Endodermal cell (in vitro differentiated cells): ENCODE data around the gene PIAS1. TPM values are rescaled to one million over a fixed set of nuclear protein-coding genes. Genes with fewer than 3 reads are reported as not detected.

Source experiments
- DNase-seq: peaks from one replicate; pipeline ENCODE4 v3.0.0-alpha.2; 2017
- H3K27ac ChIP-seq: 2 replicates; pipeline ENCODE4 v1.5.1; 2013; ENCODE audit warnings: mild to moderate bottlenecking, low read depth, low read length, moderate library complexity
- H3K27me3 ChIP-seq: 2 replicates; pipeline ENCODE4 v1.6.1; 2013; ENCODE audit warnings: mild to moderate bottlenecking, low read length, moderate library complexity; ENCODE audit not compliant: insufficient read depth, control insufficient read depth, poor library complexity, severe bottlenecking
- H3K36me3 ChIP-seq: 2 replicates; pipeline ENCODE4 v1.7.0; 2013; ENCODE audit warnings: mild to moderate bottlenecking, low read length, moderate library complexity; ENCODE audit not compliant: control insufficient read depth, insufficient read depth
- H3K4me1 ChIP-seq: one replicate; pipeline ENCODE4 v1.7.0; 2013; ENCODE audit warnings: low read length; ENCODE audit not compliant: control insufficient read depth, insufficient read depth
- H3K4me3 ChIP-seq: 2 replicates; pipeline ENCODE4 v1.5.1; 2013; ENCODE audit warnings: mild to moderate bottlenecking, low read length, moderate library complexity
- H3K9ac ChIP-seq: 2 replicates; pipeline ENCODE4 v1.6.1; 2013; ENCODE audit warnings: mild to moderate bottlenecking, low read length, moderate library complexity; ENCODE audit not compliant: poor library complexity, severe bottlenecking; ENCODE audit errors: extremely low read depth
- H3K9me3 ChIP-seq: 2 replicates; pipeline ENCODE4 v1.6.1; 2013; ENCODE audit warnings: mild to moderate bottlenecking, low read length, moderate library complexity; ENCODE audit not compliant: control insufficient read depth
- H3K27ac Mint-ChIP-seq: 2 replicates; pipeline ENCODE4 v1.8.0; 2020; ENCODE audit warnings: mixed read lengths
- H3K27me3 Mint-ChIP-seq: 2 replicates; pipeline ENCODE4 v1.8.0; 2021; ENCODE audit warnings: mild to moderate bottlenecking, mixed read lengths; ENCODE audit not compliant: insufficient read depth
- H3K36me3 Mint-ChIP-seq: 2 replicates; pipeline ENCODE4 v1.8.0; 2020; ENCODE audit warnings: low read depth, mixed read lengths
- H3K4me1 Mint-ChIP-seq: 2 replicates; pipeline ENCODE4 v1.8.0; 2020; ENCODE audit warnings: mixed read lengths
- H3K4me3 Mint-ChIP-seq: 2 replicates; pipeline ENCODE4 v1.8.0; 2020; ENCODE audit warnings: mild to moderate bottlenecking, moderate library complexity, mixed read lengths
- H3K9me3 Mint-ChIP-seq: 2 replicates; pipeline ENCODE4 v1.8.0; 2020; ENCODE audit warnings: mild to moderate bottlenecking, mixed read lengths
- CTCF ChIP-seq: fragments of 200-600 bp; sonication (generic); conservative IDR thresholded peaks from 2 replicates; pipeline ENCODE4 v1.5.0; 2021; ENCODE audit warnings: antibody characterized with exemption, mild to moderate bottlenecking
- WGBS, 2 experiments: methylation state at CpG; one replicate each; pipeline versions ENCODE4 v1.1.5 to v1.1.7; 2013; ENCODE audit warnings: missing lambda C conversion rate in 2 of 2, mixed read lengths in 1 of 2; ENCODE audit not compliant: insufficient coverage in 1 of 2, insufficient read length in 1 of 2; 5-methylcytosine and 5-hydroxymethylcytosine counted together
- total RNA-seq, 2 donors: library from RNA; stranded (reverse); fragmentation: NEBNext Ultra II Directional in 1 of 2; extraction: Animal tissue kit (Norgen Biotek cat#: 25700) in 1 of 2; gene quantifications; 2 replicates in 1 of 2; 3 replicates in 1 of 2; pipeline ENCODE4 v1.2.1, GENCODE V29; 2021

PIAS1 gene
- total RNA-seq, 2 donors from 2014 or later: 38.0 to 40.1 TPM

- no peak for DNase-seq
- peaks cover 3% of the 10 kb centered on the region for H3K9me3 Mint-ChIP-seq
- no peak overlapping the region for H3K27ac Mint-ChIP-seq
- no peaks in the 10 kb centered on the region for H3K9me3 ChIP-seq
- no peaks in the 10 kb centered on the region for H3K4me1 Mint-ChIP-seq
- no peak overlapping the region for H3K4me3 ChIP-seq
- no peak for TF ChIP-seq CTCF
- no peaks in the 10 kb centered on the region for H3K27me3 ChIP-seq
- H3K4me3 Mint-ChIP-seq: no peak overlapping the region
- WGBS, 2 experiments: 91 to 94% methylated on average over 2 of the region's 2 CpGs
- H3K36me3 Mint-ChIP-seq: peaks cover 38% of the 10 kb centered on the region
- no peaks in the 10 kb centered on the region for H3K27me3 Mint-ChIP-seq
- no peak overlapping the region for H3K27ac ChIP-seq
- peaks cover 56% of the 10 kb centered on the region for H3K36me3 ChIP-seq
- H3K4me1 ChIP-seq: no peaks in the 10 kb centered on the region
- no peak overlapping the region for H3K9ac ChIP-seq
Measured at GRCh38 chr15:68175526-68175925, 121.4 kb downstream of the PIAS1 start.

GRCh38 chr15:68176601-68177000 is 122.5 kb downstream of the PIAS1 start:
- DNase-seq: no peak

GRCh38 chr15:68177742-68178141 is 123.6 kb downstream of the PIAS1 start:
- Mint-ChIP-seq H3K9me3 (no peaks in the 10 kb centered on the region), H3K27me3 (no peaks in the 10 kb centered on the region), H3K4me1 (no peaks in the 10 kb centered on the region), H3K4me3 (no peak overlapping the region), H3K27ac (no peak overlapping the region), H3K36me3 (peaks cover 44% of the 10 kb centered on the region)
- Histone ChIP-seq H3K27ac (no peak overlapping the region), H3K27me3 (no peaks in the 10 kb centered on the region), H3K36me3 (peaks cover 63% of the 10 kb centered on the region), H3K9ac (no peak overlapping the region), H3K4me1 (no peaks in the 10 kb centered on the region), H3K9me3 (no peaks in the 10 kb centered on the region), H3K4me3 (no peak overlapping the region)
- TF ChIP-seq CTCF: no peak
- DNase-seq: no peak

More at GRCh38 chr15:68176601-68177000, 122.5 kb downstream of the PIAS1 start:
- H3K4me3 Mint-ChIP-seq: no peak overlapping the region
- H3K36me3 ChIP-seq: peaks cover 63% of the 10 kb centered on the region
- peaks cover 45% of the 10 kb centered on the region for H3K36me3 Mint-ChIP-seq
- no peak overlapping the region for H3K27ac Mint-ChIP-seq
- no peaks in the 10 kb centered on the region for H3K27me3 Mint-ChIP-seq
- no peaks in the 10 kb centered on the region for H3K4me1 Mint-ChIP-seq
- no peaks in the 10 kb centered on the region for H3K27me3 ChIP-seq
- peaks cover 3% of the 10 kb centered on the region for H3K9me3 Mint-ChIP-seq
- no peak overlapping the region for H3K9ac ChIP-seq
- H3K4me3 ChIP-seq: no peak overlapping the region
- no peaks in the 10 kb centered on the region for H3K9me3 ChIP-seq
- no peak overlapping the region for H3K27ac ChIP-seq
- WGBS, 2 experiments: 92 to 98% methylated on average over 3 of the region's 3 CpGs
- H3K4me1 ChIP-seq: no peaks in the 10 kb centered on the region
- TF ChIP-seq CTCF: no peak
